Skeletal muscle tissue (tissue), 4 donors: ENCODE data around the gene PROP1. TPM values are rescaled to one million over a fixed set of nuclear protein-coding genes. Genes with fewer than 3 reads are reported as not detected.
"Not testable (repeated sequence)": the region's sequence is repeated elsewhere in the genome, so short reads cannot be mapped to it uniquely, and the experiment has no call there.

Experiments used
- H3K27ac ChIP-seq: one replicate; pipeline ENCODE4 v1.7.0; 2013; ENCODE audit warnings: mild to moderate bottlenecking, low read depth, low read length, inconsistent platforms
- H3K27me3 ChIP-seq, 3 donors: one replicate each; pipeline ENCODE4 v1.7.0; 2013; ENCODE audit warnings: low read length in 3 of 3; ENCODE audit not compliant: control insufficient read depth in 3 of 3, insufficient read depth in 3 of 3
- H3K36me3 ChIP-seq, 3 donors: one replicate each; pipeline ENCODE4 v1.7.0; 2013; ENCODE audit warnings: low read length in 3 of 3; ENCODE audit not compliant: control insufficient read depth in 3 of 3, insufficient read depth in 3 of 3
- H3K4me1 ChIP-seq, 3 donors: one replicate each; pipeline ENCODE4 v1.7.0; 2013; ENCODE audit warnings: low read length in 3 of 3, mild to moderate bottlenecking in 3 of 3; ENCODE audit not compliant: control insufficient read depth in 3 of 3, insufficient read depth in 3 of 3
- H3K4me3 ChIP-seq, 3 donors: one replicate each; pipeline ENCODE4 v1.7.0; 2013; ENCODE audit warnings: low read length in 3 of 3
- H3K9ac ChIP-seq, 3 donors: one replicate each; pipeline ENCODE4 v1.7.0; 2013; ENCODE audit warnings: low read length in 3 of 3, mild to moderate bottlenecking in 3 of 3, moderate library complexity in 2 of 3, low read depth in 1 of 3
- H3K9me3 ChIP-seq, 3 donors: one replicate each; pipeline ENCODE4 v1.7.0; 2013; ENCODE audit warnings: low read length in 3 of 3; ENCODE audit not compliant: control insufficient read depth in 3 of 3
- total RNA-seq: library from RNA; depleted of rRNA; stranded (reverse); fragments of >200 nt; gene quantifications from one replicate; pipeline ENCODE4 v1.2.3, GENCODE V29; 2014
- donor health status: Osteomylitis.

Gene PROP1
- total RNA-seq, 1 donor from 2014 or later: not detected

DNA sequence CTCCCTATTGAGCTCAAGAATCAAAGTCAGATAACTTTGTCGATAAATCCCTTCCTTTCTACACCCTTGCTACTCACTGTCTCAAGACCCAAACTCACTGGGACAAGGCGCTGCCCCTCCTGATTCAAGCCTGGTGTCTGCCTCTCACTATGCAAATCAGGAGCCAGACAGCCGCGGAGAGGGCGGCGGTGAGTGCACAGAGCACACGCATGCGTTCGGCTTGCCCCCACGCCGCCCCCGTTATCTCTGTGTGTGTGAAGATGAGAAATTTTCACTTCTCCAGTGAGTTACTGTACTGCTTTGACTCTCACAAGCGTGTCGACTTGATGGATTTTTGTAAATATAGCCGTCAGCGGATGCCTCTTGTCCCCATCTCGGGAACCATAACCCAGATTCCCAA lies 47.0 kb downstream of the PROP1 start:
- H3K9ac ChIP-seq, H3K27me3 ChIP-seq, H3K4me3 ChIP-seq, H3K9me3 ChIP-seq, H3K27ac ChIP-seq, H3K36me3 ChIP-seq, H3K4me1 ChIP-seq: not testable (repeated sequence)

DNA sequence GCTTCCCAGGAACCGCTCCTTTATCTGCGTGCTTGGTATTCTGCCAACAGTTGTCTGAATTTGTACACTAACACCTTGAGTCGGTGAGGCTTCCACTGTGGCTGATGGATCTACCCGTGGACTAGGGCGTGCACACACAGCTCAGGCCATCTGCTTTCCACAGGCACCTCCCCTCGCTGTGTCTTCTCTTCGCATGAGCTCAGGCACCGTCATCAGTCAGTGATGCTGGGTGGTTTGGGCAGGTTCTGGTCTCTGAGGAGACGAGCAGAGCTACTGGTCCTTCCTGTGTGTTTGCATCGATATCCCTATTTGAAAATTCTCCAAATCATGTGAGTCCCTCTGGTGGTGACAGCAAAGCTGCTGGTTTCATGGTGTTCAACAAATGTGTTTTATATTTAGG lies 48.1 kb downstream of the PROP1 start:
- not testable (repeated sequence) for H3K9ac ChIP-seq, H3K27ac ChIP-seq, H3K4me3 ChIP-seq, H3K27me3 ChIP-seq, H3K9me3 ChIP-seq, H3K36me3 ChIP-seq, H3K4me1 ChIP-seq

DNA sequence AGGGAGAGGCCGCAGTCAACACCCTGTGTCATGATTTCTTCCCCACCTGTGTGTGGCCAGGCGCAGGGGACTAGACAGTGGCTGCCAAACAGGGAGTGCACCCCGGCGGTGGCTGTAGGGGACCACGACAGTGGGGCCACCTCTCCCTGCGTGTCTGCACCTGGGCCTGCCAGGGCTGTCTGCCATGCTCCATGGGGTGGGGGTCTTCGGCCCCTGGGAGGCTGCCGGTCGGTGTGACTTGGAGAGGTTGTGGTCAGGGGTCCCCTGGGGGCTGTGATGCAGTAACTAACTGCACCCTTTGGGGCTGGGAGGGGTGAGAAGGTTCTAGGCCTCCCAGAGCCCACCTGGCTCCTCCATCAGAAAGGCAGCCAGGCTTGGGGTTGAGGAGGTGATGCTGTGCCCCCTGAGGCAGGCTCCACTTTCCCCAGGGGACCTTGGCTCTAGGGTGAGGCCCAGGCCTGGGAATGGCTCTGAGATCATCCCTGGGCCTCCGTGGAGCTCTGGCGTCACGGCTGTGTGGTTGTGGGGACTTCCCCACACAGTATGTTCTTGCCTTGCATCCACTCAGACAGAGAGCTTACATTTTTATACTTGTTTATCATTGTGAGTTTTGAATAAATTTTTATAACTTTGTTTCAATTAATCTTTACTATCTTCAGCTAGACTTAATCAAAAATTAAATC lies 50.3 kb downstream of the PROP1 start:
- not testable (repeated sequence) for H3K27ac ChIP-seq, H3K36me3 ChIP-seq, H3K4me1 ChIP-seq, H3K4me3 ChIP-seq, H3K27me3 ChIP-seq, H3K9ac ChIP-seq, H3K9me3 ChIP-seq

DNA sequence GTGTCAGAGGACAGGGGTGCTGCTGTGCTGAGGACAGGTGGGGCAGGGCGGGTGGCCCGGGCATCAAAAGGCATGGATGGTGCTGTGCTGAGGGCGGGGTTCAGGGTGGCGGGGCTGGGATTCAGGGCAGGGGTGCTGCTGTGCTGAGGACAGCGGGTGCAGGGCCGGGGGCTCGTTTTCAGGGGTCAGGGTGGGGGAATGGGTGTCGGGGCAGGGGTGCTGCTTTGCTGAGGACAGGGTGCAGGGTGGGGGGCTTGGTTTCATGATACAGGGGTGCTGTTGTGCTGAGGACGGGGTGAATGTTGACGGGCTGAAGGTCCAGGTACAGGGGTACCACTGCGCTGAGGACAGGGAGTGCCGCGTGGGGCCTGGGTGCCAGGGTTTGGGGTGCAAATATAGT lies 50.9 kb downstream of the PROP1 start:
- not testable (repeated sequence) for H3K9ac ChIP-seq, H3K27ac ChIP-seq, H3K4me3 ChIP-seq, H3K9me3 ChIP-seq, H3K27me3 ChIP-seq, H3K4me1 ChIP-seq, H3K36me3 ChIP-seq

DNA sequence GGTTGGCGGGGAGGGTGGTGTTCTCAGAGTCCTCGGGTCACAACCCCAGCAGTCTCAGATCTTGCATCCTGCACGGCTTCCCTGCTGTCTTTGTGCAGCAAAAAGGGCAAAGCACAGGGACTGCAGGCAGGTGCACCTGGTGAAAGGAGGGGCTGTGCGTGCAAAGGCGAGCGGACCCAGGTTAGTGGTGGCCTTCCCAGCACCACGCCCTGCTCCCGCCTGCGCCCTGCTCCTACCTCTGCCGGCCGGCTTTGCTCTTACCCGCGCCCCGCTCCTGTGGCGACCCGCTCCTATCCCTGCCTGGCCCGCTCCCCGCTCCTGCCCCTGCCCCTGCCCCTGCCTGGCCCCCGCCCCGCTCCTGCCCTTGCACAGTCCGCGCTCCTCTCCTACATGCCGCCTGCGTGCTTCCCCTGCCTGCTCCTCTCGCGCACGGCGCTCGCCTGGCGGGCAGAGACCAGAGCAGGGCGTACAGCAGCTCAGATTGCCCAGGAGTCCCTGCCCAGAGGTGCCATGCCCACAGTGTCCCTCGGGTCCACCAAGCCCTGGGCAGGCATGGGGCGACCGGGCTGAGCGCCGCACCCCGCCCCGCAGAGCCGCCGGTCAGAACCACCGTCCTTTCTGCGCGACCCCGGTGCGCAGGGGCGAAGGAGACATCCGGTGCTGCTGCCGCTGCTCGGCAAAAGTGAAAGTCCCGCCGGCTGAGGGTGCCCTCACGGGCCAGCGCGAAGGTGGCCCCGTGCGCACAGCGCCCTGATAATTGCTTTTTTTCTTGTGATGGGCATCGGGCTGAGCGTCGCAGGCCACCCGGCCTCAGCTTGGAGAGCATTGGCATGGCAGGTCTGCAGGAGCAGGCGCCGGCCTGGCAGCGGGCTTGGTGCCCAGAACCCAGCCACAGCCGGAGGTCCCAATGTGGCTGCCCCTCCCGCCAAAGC lies 52.0 kb downstream of the PROP1 start:
- H3K9me3 ChIP-seq, H3K36me3 ChIP-seq, H3K4me1 ChIP-seq, H3K27me3 ChIP-seq, H3K27ac ChIP-seq: not testable (repeated sequence)
- Histone ChIP-seq H3K9ac (peak overlapping the region in 1 of 3 donors; percentile 60), H3K4me3 (peak overlapping the region; percentile 43 to 56 (median 56))

DNA sequence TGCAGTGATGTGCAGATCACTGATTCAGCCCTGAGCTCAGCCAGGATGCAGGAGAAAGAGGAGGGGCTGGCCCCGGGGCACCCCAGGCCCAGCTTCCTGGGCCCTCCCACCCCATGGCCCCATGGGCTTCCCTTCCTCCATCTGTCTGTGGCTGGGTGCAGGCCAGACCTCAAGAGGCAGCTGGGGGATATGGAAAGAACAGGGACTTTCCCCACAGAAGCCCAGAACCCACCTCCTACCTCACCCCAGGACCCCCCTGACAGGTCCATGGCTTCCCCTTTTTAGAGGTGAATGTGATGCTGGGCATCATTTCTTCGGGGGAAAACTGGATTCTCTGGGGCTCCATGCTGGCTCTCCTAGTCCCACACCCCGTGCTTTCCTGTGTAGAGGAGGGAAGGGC lies 53.1 kb downstream of the PROP1 start:
- H3K4me3 ChIP-seq, H3K27me3 ChIP-seq, H3K9me3 ChIP-seq, H3K9ac ChIP-seq, H3K27ac ChIP-seq, H3K4me1 ChIP-seq, H3K36me3 ChIP-seq: not testable (repeated sequence)

Other genes starting within 250 kb of the PROP1 start
- gene FAM153A, start 213.3 kb downstream of the PROP1 start, total RNA-seq: not detected
- gene N4BP3, start 117.3 kb upstream of the PROP1 start, total RNA-seq: 12.0 TPM
- gene RMND5B, start 134.8 kb upstream of the PROP1 start, total RNA-seq: 29.2 TPM
- gene NHP2, start 157.6 kb upstream of the PROP1 start, total RNA-seq: 77.8 TPM
- not detected for gene GMCL2, start 191.1 kb upstream of the PROP1 start, total RNA-seq
- gene HNRNPAB, start 208.3 kb upstream of the PROP1 start, total RNA-seq: 44.4 TPM
- gene PHYKPL, start 236.6 kb upstream of the PROP1 start, total RNA-seq: 38.1 TPM